Stimulated activated CD8-positive, alpha-beta memory T cell treated with anti-CD3 and anti-CD28 coated beads, Interleukin-4, amount 100 ng/mL, for 1 hour (primary cell): ENCODE measurements around the gene CEP85L.

Experiments used
- DNase-seq, 2 donors: peaks; one replicate each; pipeline ENCODE4 v3.0.0-alpha.2; 2020; ENCODE audit warnings: low read depth in 2 of 2, low spot score in 1 of 2

Gene CEP85L

DNA sequence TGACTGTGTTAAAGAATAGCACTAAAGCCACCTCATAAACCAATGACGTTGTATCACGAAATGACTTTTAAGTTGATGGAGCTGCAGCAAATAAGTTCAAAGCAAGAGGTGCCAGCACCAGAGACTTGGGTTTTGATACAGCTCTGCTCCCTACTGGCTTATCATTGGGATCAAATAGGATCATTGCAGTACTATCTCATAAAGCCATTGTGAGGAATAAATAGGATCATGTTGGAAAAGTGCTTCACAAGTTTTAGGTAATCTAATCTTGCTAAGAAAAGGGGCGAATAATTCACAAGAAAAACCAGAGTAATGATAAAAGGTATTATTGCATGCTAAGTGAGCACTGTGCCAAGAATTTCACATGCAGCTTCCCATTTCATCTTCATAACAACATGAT lies 10.4 kb upstream of the CEP85L start:
- no peak for DNase-seq

DNA sequence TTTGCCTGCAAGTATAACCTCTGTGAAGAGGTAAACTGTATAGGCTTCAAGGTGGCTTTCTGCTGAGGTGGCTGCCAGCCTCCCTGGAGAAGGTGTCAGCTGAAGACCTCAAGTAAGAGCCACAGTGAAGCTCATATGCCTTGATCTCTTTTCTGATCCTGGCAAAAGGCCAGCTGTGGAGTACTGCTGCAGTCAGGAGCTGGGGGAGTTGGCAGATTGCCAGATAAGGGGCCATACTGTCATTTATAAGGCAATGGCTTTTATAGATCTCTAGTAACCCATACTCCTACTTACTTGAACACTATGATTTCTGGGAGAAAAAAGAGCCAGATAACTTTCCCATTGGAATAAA lies 8.8 kb upstream of the CEP85L start:
- DNase-seq: no peak

DNA sequence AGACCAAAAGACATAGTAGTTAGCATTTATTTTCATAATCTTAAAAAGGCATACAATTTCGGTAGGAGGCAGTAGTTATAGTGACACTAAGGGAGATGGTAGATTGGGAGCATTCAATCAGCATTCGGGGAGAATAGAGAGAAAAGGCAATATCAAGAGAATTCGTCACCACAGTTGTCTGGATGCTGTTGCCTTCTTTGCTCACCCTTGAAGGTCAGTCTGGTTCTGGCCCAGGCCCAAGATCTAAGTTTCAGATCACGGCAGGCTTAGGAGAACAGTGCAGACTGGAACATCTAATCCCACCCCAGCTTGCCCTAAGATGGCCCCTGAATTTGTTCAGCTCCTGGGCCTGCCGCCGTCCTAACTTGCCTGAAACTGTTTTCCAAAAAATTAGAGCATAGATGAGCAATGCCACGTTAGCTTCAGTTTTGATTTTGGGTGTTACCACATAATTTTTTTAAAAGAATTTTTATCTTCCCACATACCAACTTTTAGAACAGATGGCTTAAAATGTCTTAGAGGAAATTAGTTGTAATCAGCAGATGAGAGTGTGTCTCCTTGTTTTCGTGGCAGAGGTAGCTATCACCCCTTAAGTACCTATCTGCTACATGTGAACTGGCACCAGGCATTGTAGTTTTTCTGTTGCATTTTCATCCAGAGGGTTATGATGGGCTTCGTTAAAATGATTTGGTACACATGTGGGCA lies 8.3 kb upstream of the CEP85L start:
- no peak for DNase-seq

- no peak for DNase-seq
Observed at GRCh38 chr6:118656847-118657451, 5.6 kb upstream of the CEP85L start.

DNA sequence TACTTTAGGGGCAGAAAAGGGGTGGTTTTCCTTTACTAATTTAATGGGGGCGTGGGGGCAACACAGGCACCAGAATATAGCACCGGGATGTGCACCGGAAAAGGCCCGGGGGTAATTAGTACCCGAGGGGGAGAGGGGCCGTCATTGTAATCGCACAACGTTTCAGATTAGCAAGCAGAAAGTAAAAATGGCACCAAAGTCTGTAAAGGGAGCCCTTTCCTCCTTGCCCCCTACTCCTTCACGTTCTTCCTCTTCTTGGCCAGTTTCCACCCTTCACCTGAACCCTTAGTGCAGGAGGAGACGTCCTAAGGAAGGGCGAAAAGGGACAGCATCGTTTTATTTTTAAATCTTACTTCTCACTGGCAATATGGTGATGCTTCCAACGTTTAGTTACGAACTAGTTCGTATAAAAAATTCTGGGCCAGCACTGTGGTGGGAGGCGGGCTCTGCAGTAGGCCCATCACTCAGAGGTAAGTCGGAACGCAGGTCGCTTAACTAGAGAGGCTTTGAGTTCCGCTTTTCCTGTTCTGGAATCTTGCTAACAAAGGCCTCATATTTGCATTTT lies 742 bp upstream of the CEP85L start:
- no peak for DNase-seq

GRCh38 chr6:118650582-118651281 lies 659 bp downstream of the CEP85L start:
- DNase-seq: peak in 1 of 2 donors; percentile 7

GRCh38 chr6:118649918-118650581 lies 1.3 kb downstream of the CEP85L start:
- no peak for DNase-seq

DNA sequence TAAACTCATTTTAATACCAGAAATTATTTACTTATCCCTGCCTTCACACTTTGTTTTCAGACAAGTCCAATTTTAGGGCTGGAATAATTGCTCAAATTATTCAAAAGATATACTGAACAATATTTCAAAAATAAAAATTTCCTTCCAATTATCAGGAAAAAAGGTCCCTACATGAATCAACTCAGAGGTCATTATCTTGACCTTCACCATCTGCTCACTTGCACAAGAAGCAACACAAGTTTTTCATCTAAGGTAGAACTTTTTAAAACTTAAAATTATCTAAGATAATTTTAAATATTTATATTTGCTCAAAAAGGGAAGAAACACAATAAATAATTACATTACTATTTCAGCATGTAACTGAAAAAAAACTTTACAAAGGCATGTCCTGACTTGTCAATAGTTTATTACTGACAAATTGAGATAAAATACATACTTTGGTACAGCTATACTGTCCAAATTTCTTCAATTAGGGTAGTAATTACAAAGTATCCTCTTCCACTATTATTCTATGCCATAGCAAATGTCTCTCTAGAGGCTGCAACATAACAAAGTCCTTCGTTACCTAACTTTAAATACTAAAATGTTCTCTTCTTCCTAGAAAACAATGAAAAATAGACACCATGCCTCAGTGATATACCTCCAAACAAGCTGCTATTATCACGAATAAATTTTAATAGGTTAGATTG lies 2.4 kb downstream of the CEP85L start:
- no peak for DNase-seq

DNA sequence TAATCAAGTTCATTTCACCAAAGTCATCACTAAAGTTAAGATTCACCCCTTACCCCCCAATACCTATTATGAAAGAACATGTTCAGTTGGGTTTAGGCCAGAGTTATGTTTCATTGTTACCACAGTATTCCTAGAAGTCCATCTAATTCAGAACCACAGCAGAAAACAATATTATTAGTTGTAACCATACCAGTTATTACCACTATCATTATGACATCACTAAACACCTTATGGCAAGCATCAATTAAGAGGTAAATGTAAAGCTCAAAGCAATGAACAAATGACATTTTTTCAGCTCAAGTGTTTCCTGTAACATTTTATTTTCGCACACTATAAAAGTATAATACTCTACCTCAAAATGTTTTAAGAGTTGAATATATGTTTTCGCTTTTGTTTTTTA lies 4.4 kb downstream of the CEP85L start:
- no peak for DNase-seq

DNA sequence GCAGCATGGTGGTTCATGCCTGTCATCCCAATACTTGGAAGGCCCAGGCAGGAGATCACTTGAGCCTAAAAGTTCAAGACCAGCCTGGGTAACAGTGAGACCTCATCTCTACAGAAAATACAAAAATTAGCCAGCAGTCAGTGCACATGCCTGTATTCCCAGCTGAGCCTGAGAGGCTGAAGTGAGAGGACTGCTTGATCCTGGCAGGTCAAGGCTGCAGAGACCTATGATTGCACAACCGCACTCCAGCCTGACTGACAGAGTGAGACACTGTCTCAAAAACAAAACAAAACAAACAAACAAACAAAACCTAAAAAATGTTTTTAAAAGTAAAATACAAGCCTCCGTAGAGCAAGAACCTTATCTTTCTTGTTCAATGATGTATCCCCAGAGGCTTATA lies 6.0 kb downstream of the CEP85L start:
- DNase-seq: no peak

DNA sequence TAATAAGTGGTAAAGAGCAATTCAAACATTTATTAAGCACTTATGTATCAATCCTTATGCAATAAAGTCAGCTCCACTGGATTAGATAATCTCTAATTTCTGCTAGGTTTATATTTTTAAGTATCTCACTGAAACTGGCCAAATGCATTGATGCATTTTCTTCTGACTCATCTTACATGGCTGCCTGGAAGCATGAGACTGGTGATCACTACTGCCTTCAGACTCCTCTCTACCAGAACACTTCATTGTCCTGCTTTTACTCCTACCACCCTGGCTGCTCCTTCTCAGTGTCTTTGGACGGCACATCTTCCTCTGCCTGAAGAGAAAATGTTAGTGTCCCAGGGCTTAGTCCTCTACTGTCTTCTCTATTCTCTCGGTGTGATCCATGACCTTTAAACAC lies 7.4 kb downstream of the CEP85L start:
- DNase-seq: no peak

DNA sequence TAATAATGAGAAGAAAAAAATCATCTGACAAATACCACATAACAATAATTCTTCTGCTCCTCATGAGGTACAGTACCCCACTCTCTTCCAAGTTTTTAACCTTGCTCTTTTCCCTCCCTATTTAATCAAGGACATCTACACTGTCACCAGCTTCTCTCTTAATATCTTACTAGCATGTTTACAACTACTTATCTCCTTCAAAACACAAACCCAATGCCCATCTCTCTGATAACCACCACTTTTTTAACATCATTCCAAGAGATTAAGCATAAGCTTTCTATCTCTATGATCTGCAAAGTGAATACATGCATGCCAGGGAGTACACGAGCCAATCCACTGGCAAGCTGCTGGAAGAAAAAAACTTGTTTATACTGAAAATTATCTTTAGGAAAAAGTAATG lies 10.3 kb downstream of the CEP85L start:
- DNase-seq: no peak

- no peak for DNase-seq
Observed at GRCh38 chr6:118639054-118639964, 12.1 kb downstream of the CEP85L start.

DNA sequence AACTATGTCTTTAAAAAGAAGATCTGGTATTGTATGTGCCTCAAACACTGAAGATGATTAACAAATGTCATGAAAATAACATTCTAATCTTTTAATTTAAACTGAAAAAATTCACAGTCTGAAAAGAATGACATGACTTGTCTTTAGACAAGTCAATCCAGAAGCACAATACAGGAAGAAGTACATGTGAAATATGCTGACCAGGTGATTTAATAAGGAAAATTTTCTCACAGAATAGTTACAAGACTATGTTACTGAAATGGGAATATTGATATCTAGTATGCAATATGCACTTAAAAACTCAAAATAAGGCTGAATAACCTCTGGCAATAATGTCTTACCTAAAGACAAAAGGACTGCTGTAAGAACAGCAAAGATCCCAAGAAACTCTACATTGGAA lies 13.1 kb downstream of the CEP85L start:
- no peak for DNase-seq

- DNase-seq: no peak
Observed at GRCh38 chr6:118635909-118636735, 15.3 kb downstream of the CEP85L start.

GRCh38 chr6:118632359-118632758 lies 19.0 kb downstream of the CEP85L start:
- DNase-seq: no peak

- no peak for DNase-seq
Observed at GRCh38 chr6:118630923-118631322, 20.5 kb downstream of the CEP85L start.

DNA sequence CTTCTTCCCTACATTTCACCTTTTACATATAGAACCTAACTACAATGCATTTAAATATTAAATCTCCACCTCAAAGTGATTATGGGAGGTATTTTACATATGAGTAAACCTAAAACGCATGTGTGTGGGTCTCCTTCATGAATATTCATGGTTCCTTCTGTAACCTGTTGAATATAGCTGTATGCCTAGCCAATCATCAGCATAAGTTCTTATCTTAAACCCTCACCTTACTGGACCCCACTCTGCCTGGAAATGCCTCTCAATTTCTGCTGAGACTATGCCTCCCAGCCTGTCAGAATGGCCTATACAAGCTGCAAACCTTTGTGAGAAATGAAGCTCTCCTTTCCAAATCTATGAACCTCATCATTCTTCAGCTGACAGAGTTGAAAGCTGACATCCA lies 21.3 kb downstream of the CEP85L start:
- no peak for DNase-seq

DNA sequence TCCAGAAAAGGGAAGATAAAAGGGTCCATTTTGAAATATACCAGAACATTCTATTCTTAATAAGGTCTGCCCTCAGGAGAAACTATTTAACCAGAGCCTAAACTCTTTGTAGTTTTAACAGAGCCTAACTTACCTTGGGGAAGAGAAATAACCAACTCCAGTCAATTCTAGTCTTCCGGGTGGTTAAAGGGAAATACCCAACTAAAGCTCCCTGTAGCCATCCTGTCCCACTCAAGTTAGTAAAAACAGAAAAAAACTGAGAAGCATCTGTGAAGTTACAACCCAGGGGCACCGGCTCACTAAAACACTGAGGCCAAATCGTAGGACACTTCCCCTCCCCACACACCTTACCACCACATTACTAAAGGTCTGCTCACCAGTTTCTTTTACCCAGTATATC lies 23.7 kb downstream of the CEP85L start:
- DNase-seq: no peak
